Parathyroid adenoma (tissue), 2 donors: ENCODE results near the gene WWTR1.

Experiments
- H2AFZ ChIP-seq: fragments of 300-600 bp; sonication (generic); one replicate; pipeline ENCODE4 v1.7.0; 2017; ENCODE audit warnings: antibody characterized with exemption, mild to moderate bottlenecking
- H3K27ac ChIP-seq: fragments of 300-600 bp; sonication (generic); one replicate; pipeline ENCODE4 v1.7.0; 2017
- H3K27me3 ChIP-seq: fragments of 300-600 bp; sonication (generic); one replicate; pipeline ENCODE4 v1.7.0; 2017; ENCODE audit warnings: low read length; ENCODE audit not compliant: control insufficient read depth, insufficient read depth
- H3K36me3 ChIP-seq: fragments of 300-600 bp; sonication (generic); one replicate; pipeline ENCODE4 v1.7.0; 2017; ENCODE audit warnings: low read length; ENCODE audit not compliant: control insufficient read depth, insufficient read depth
- H3K4me1 ChIP-seq: fragments of 300-600 bp; sonication (generic); one replicate; pipeline ENCODE4 v1.7.0; 2017; ENCODE audit warnings: control low read depth
- H3K4me2 ChIP-seq: fragments of 300-600 bp; sonication (generic); one replicate; pipeline ENCODE4 v1.7.0; 2017; ENCODE audit warnings: low read length
- H3K4me3 ChIP-seq: fragments of 300-600 bp; sonication (generic); one replicate; pipeline ENCODE4 v1.7.0; 2017; ENCODE audit warnings: low read depth, low read length
- H3K79me2 ChIP-seq: fragments of 300-600 bp; sonication (generic); one replicate; pipeline ENCODE4 v1.7.0; 2017; ENCODE audit warnings: control low read depth
- H3K9ac ChIP-seq: fragments of 300-600 bp; sonication (generic); one replicate; pipeline ENCODE4 v1.7.0; 2017; ENCODE audit warnings: mild to moderate bottlenecking
- H3K9me3 ChIP-seq: fragments of 300-600 bp; sonication (generic); one replicate; pipeline ENCODE4 v1.7.0; 2017; ENCODE audit warnings: low read length; ENCODE audit not compliant: control insufficient read depth
- TF ChIP-seq, protein P1 (sequence below): fragments of 300-600 bp; sonication (generic); IDR thresholded peaks from one replicate; pipeline ENCODE4 v1.7.0; 2017; ENCODE audit warnings: antibody characterized with exemption, mild to moderate bottlenecking
- donor health status: primary hyperparathyroidism.

Gene WWTR1

DNA sequence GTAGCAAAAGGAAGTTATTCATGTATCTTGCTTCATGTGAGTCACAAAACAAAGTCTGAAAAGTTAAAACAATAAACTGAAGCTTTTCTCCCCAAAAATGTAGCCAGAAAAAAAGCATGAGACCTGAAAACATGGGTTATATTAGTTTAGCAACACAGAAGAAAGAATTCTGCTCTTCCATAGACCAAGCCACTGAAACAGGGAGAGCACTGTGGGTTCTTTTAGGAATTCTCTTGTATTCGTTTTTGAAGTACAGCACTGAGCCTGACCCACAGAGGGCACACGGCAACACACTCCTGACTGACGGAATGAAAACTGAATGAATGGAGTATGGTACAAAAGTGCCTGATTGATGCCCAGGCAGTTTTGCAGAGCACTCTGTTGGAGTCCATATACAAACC, 116.7 kb downstream of the WWTR1 start:
- no peak overlapping the region for H3K4me2 ChIP-seq
- no peak overlapping the region for H3K9ac ChIP-seq
- TF ChIP-seq, protein P1, sequence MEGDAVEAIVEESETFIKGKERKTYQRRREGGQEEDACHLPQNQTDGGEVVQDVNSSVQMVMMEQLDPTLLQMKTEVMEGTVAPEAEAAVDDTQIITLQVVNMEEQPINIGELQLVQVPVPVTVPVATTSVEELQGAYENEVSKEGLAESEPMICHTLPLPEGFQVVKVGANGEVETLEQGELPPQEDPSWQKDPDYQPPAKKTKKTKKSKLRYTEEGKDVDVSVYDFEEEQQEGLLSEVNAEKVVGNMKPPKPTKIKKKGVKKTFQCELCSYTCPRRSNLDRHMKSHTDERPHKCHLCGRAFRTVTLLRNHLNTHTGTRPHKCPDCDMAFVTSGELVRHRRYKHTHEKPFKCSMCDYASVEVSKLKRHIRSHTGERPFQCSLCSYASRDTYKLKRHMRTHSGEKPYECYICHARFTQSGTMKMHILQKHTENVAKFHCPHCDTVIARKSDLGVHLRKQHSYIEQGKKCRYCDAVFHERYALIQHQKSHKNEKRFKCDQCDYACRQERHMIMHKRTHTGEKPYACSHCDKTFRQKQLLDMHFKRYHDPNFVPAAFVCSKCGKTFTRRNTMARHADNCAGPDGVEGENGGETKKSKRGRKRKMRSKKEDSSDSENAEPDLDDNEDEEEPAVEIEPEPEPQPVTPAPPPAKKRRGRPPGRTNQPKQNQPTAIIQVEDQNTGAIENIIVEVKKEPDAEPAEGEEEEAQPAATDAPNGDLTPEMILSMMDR, result no peak
- H3K79me2 ChIP-seq, result peaks cover 3% of the 10 kb centered on the region
- H3K27me3 ChIP-seq, result no peaks in the 10 kb centered on the region
- H2AFZ ChIP-seq, result no peak overlapping the region
- H3K36me3 ChIP-seq, result no peaks in the 10 kb centered on the region
- H3K4me3 ChIP-seq, result no peak overlapping the region
- H3K27ac ChIP-seq, result no peak overlapping the region
- H3K9me3 ChIP-seq, result no peaks in the 10 kb centered on the region
- peaks cover 25% of the 10 kb centered on the region for H3K4me1 ChIP-seq

- H3K4me2 ChIP-seq, result no peak overlapping the region
- H3K27me3 ChIP-seq, result no peaks in the 10 kb centered on the region
- H2AFZ ChIP-seq, result no peak overlapping the region
- H3K36me3 ChIP-seq, result no peaks in the 10 kb centered on the region
- peaks cover 3% of the 10 kb centered on the region for H3K79me2 ChIP-seq
- no peak overlapping the region for H3K9ac ChIP-seq
- H3K27ac ChIP-seq, result no peak overlapping the region
- TF ChIP-seq, protein P1, result no peak
- H3K4me3 ChIP-seq, result no peak overlapping the region
- H3K9me3 ChIP-seq, result no peaks in the 10 kb centered on the region
- peaks cover 33% of the 10 kb centered on the region for H3K4me1 ChIP-seq
Observed at GRCh38 chr3:149538371-149538770, 119.5 kb downstream of the WWTR1 start.

- Histone ChIP-seq H3K79me2 (peaks cover 3% of the 10 kb centered on the region), H3K4me2 (peak overlapping the region; percentile 49), H2AFZ (peak overlapping the region; percentile 56), H3K27me3 (no peaks in the 10 kb centered on the region), H3K4me1 (peaks cover 37% of the 10 kb centered on the region), H3K9me3 (no peaks in the 10 kb centered on the region), H3K9ac (no peak overlapping the region), H3K36me3 (no peaks in the 10 kb centered on the region), H3K27ac (peak overlapping the region; percentile 54), H3K4me3 (peak overlapping the region; percentile 19)
- TF ChIP-seq, protein P1, result no peak
Observed at GRCh38 chr3:149536429-149536828, 121.4 kb downstream of the WWTR1 start.

- Histone ChIP-seq H3K36me3 (no peaks in the 10 kb centered on the region), H3K9me3 (no peaks in the 10 kb centered on the region), H3K27ac (no peak overlapping the region), H3K27me3 (no peaks in the 10 kb centered on the region), H3K4me2 (no peak overlapping the region), H3K79me2 (peaks cover 7% of the 10 kb centered on the region), H3K4me1 (peaks cover 29% of the 10 kb centered on the region), H3K9ac (no peak overlapping the region), H2AFZ (no peak overlapping the region), H3K4me3 (no peak overlapping the region)
- TF ChIP-seq, protein P1, result no peak
Observed at GRCh38 chr3:149535333-149535685, 122.5 kb downstream of the WWTR1 start.

- Histone ChIP-seq H3K4me3 (no peak overlapping the region), H2AFZ (peak overlapping the region; percentile 8), H3K9me3 (no peaks in the 10 kb centered on the region), H3K36me3 (no peaks in the 10 kb centered on the region), H3K4me2 (no peak overlapping the region), H3K27me3 (no peaks in the 10 kb centered on the region), H3K9ac (no peak overlapping the region), H3K4me1 (peaks cover 23% of the 10 kb centered on the region), H3K27ac (peak overlapping the region; percentile 17), H3K79me2 (peaks cover 7% of the 10 kb centered on the region)
- TF ChIP-seq, protein P1, result no peak
Observed at GRCh38 chr3:149534671-149535332, 123.0 kb downstream of the WWTR1 start.
